ENCODE measurements around the gene CNTN1. TPM values are rescaled to one million over a fixed set of nuclear protein-coding genes. Genes with fewer than 3 reads are reported as not detected.

CNTN1 gene
- total RNA-seq, 6 experiments from 2014 or later: not detected

- no peak overlapping the region for H3K27ac Mint-ChIP-seq
- H3K4me3 Mint-ChIP-seq: no peak overlapping the region
- no peak for DNase-seq
- H3K27me3 Mint-ChIP-seq (ENCODE audit: insufficient read depth): no peaks in the 10 kb centered on the region
- no peak for TF ChIP-seq CTCF (IDR thresholded peaks at IDR 0.05)
- H3K4me1 Mint-ChIP-seq (ENCODE audit: low read depth): no peaks in the 10 kb centered on the region
- peaks cover 45% of the 10 kb centered on the region for H3K9me3 Mint-ChIP-seq
- no peaks in the 10 kb centered on the region for H3K36me3 Mint-ChIP-seq (ENCODE audit: low read depth)
These were observed 91.9 kb downstream of the CNTN1 start for GRCh38 chr12:40784102-40784501.

GRCh38 chr12:40788276-40788675 lies 96.0 kb downstream of the CNTN1 start:
- Mint-ChIP-seq H3K4me1 (ENCODE audit: low read depth) (no peaks in the 10 kb centered on the region), H3K9me3 (peaks cover 32% of the 10 kb centered on the region), H3K36me3 (ENCODE audit: low read depth) (no peaks in the 10 kb centered on the region), H3K27ac (no peak overlapping the region), H3K27me3 (ENCODE audit: insufficient read depth) (no peaks in the 10 kb centered on the region), H3K4me3 (no peak overlapping the region)
- no peak for TF ChIP-seq CTCF (IDR thresholded peaks at IDR 0.05)
- DNase-seq: no peak

GRCh38 chr12:40792792-40793386 lies 100.7 kb downstream of the CNTN1 start:
- Mint-ChIP-seq H3K36me3 (ENCODE audit: low read depth) (no peaks in the 10 kb centered on the region), H3K27ac (no peak overlapping the region), H3K4me3 (no peak overlapping the region), H3K9me3 (peaks cover 22% of the 10 kb centered on the region), H3K4me1 (ENCODE audit: low read depth) (no peaks in the 10 kb centered on the region), H3K27me3 (ENCODE audit: insufficient read depth) (no peaks in the 10 kb centered on the region)
- TF ChIP-seq CTCF (IDR thresholded peaks at IDR 0.05): no peak
- no peak for DNase-seq

GRCh38 chr12:40793471-40793870 lies 101.2 kb downstream of the CNTN1 start:
- no peaks in the 10 kb centered on the region for H3K36me3 Mint-ChIP-seq (ENCODE audit: low read depth)
- H3K27ac Mint-ChIP-seq: no peak overlapping the region
- TF ChIP-seq CTCF (IDR thresholded peaks at IDR 0.05): no peak
- H3K4me1 Mint-ChIP-seq (ENCODE audit: low read depth): no peaks in the 10 kb centered on the region
- no peaks in the 10 kb centered on the region for H3K27me3 Mint-ChIP-seq (ENCODE audit: insufficient read depth)
- no peak for DNase-seq
- peaks cover 22% of the 10 kb centered on the region for H3K9me3 Mint-ChIP-seq
- H3K4me3 Mint-ChIP-seq: no peak overlapping the region

GRCh38 chr12:40794087-40794486 lies 101.8 kb downstream of the CNTN1 start:
- no peaks in the 10 kb centered on the region for H3K27me3 Mint-ChIP-seq (ENCODE audit: insufficient read depth)
- H3K4me1 Mint-ChIP-seq (ENCODE audit: low read depth): no peaks in the 10 kb centered on the region
- peaks cover 22% of the 10 kb centered on the region for H3K9me3 Mint-ChIP-seq
- no peak for DNase-seq
- no peaks in the 10 kb centered on the region for H3K36me3 Mint-ChIP-seq (ENCODE audit: low read depth)
- H3K27ac Mint-ChIP-seq: no peak overlapping the region
- no peak overlapping the region for H3K4me3 Mint-ChIP-seq
- no peak for TF ChIP-seq CTCF (IDR thresholded peaks at IDR 0.05)

GRCh38 chr12:40801082-40801481 lies 108.8 kb downstream of the CNTN1 start:
- H3K27me3 Mint-ChIP-seq (ENCODE audit: insufficient read depth): no peaks in the 10 kb centered on the region
- TF ChIP-seq CTCF (IDR thresholded peaks at IDR 0.05): no peak
- no peak overlapping the region for H3K4me3 Mint-ChIP-seq
- no peaks in the 10 kb centered on the region for H3K36me3 Mint-ChIP-seq (ENCODE audit: low read depth)
- H3K27ac Mint-ChIP-seq: no peak overlapping the region
- H3K9me3 Mint-ChIP-seq: peaks cover 12% of the 10 kb centered on the region
- DNase-seq: no peak
- no peaks in the 10 kb centered on the region for H3K4me1 Mint-ChIP-seq (ENCODE audit: low read depth)
